HEK293 (cell line): Measurements from ENCODE around the gene CLEC16A.

Source experiments
- CTCF ChIA-PET: fragments of 350-600 bp; formaldehyde crosslinking; extraction: SDS; loops from one replicate; lab custom pipeline; 2021; ENCODE audit warnings: antibody characterized with exemption; lab: Yijun Ruan, JAX
- POLR2A ChIA-PET: fragments of 300-600 bp; formaldehyde crosslinking; extraction: SDS; loops from one replicate; lab custom pipeline; 2020; ENCODE audit warnings: antibody characterized with exemption, inconsistent platforms; lab: Yijun Ruan, JAX
- H3K27ac ChIP-seq: fragments of 200-500 bp; sonication (Bioruptor generic); 2 replicates; pipeline ENCODE4 v1.5.1; 2014; ENCODE audit warnings: low read depth, low read length, control low read depth, inconsistent platforms; ENCODE audit errors: extremely low read depth
- H3K36me3 ChIP-seq, 2 experiments: fragments of 200-500 bp in 1 of 2; sonication (Bioruptor generic) in 1 of 2; 1 replicate in 1 of 2; 2 replicates in 1 of 2; pipeline ENCODE4 v1.5.1; 2014 to 2017; ENCODE audit warnings: inconsistent platforms in 2 of 2, low read length in 2 of 2; ENCODE audit not compliant: control insufficient read depth in 2 of 2, insufficient read depth in 1 of 2
- H3K4me1 ChIP-seq: fragments of 200-500 bp; sonication (Bioruptor generic); 2 replicates; pipeline ENCODE4 v1.5.1; 2014; ENCODE audit warnings: mild to moderate bottlenecking, low read length, inconsistent platforms; ENCODE audit not compliant: control insufficient read depth, insufficient read depth
- H3K4me3 ChIP-seq: 2 replicates; pipeline ENCODE4 v1.5.1; 2011; ENCODE audit warnings: low read depth, mild to moderate bottlenecking, control low read depth, low read length, moderate library complexity
- H3K9me3 ChIP-seq: fragments of 200-500 bp; sonication (Bioruptor generic); 2 replicates; pipeline ENCODE4 v1.5.1; 2014; ENCODE audit warnings: low read depth, low read length, inconsistent platforms; ENCODE audit not compliant: control insufficient read depth, insufficient read depth
- HOXC10 ChIP-seq: sonication (generic); formaldehyde crosslinking; IDR thresholded peaks from 2 replicates; pipeline ENCODE4 v1.8.1; 2023; ENCODE audit warnings: mild to moderate bottlenecking, missing genetic modification reagents
- KLF1 ChIP-seq: fragments of 450-650 bp; formaldehyde crosslinking; IDR thresholded peaks from 2 replicates; pipeline ENCODE4 v1.5.1; 2016; ENCODE audit warnings: missing biosample characterization, missing genetic modification characterization
- OSR2 ChIP-seq: fragments of 450-650 bp; formaldehyde crosslinking; IDR thresholded peaks from 2 replicates; pipeline ENCODE4 v1.5.1; 2016; ENCODE audit warnings: missing biosample characterization, missing genetic modification characterization
- PRDM10 ChIP-seq: fragments of 450-650 bp; formaldehyde crosslinking; IDR thresholded peaks from 2 replicates; pipeline ENCODE4 v1.5.1; 2016; ENCODE audit warnings: missing biosample characterization, missing genetic modification characterization
- SCRT1 ChIP-seq: fragments of 450-650 bp; formaldehyde crosslinking; IDR thresholded peaks from 2 replicates; pipeline ENCODE4 v1.5.1; 2016; ENCODE audit warnings: missing biosample characterization, missing genetic modification characterization, borderline replicate concordance
- SP3 ChIP-seq: fragments of 450-650 bp; formaldehyde crosslinking; IDR thresholded peaks from 2 replicates; pipeline ENCODE4 v1.5.1; 2016; ENCODE audit warnings: missing biosample characterization, missing genetic modification characterization
- SP7 ChIP-seq: fragments of 450-650 bp; formaldehyde crosslinking; IDR thresholded peaks from 2 replicates; pipeline ENCODE4 v1.5.1; 2016; ENCODE audit warnings: missing biosample characterization, missing genetic modification characterization
- ZBTB17 ChIP-seq: fragments of 450-650 bp; formaldehyde crosslinking; IDR thresholded peaks from 2 replicates; pipeline ENCODE4 v1.5.1; 2016; ENCODE audit warnings: missing biosample characterization, missing genetic modification characterization
- ZBTB21 ChIP-seq: fragments of 450-650 bp; formaldehyde crosslinking; IDR thresholded peaks from 2 replicates; pipeline ENCODE4 v1.5.1; 2017; ENCODE audit warnings: missing biosample characterization, missing genetic modification characterization
- ZEB2 ChIP-seq: fragments of 450-650 bp; formaldehyde crosslinking; IDR thresholded peaks from 2 replicates; pipeline ENCODE4 v1.5.1; 2016; ENCODE audit warnings: missing biosample characterization, missing genetic modification characterization
- ZFP37 ChIP-seq: fragments of 450-650 bp; formaldehyde crosslinking; IDR thresholded peaks from 2 replicates; pipeline ENCODE4 v1.5.1; 2016; ENCODE audit warnings: missing biosample characterization, missing genetic modification characterization
- ZNF114 ChIP-seq: fragments of 450-650 bp; formaldehyde crosslinking; IDR thresholded peaks from 2 replicates; pipeline ENCODE4 v1.5.0; 2017; ENCODE audit warnings: missing biosample characterization, missing genetic modification characterization
- ZNF121 ChIP-seq: fragments of 450-650 bp; formaldehyde crosslinking; IDR thresholded peaks from 2 replicates; pipeline ENCODE4 v1.5.1; 2016; ENCODE audit warnings: missing biosample characterization, missing genetic modification characterization
- ZNF16 ChIP-seq: fragments of 450-650 bp; formaldehyde crosslinking; IDR thresholded peaks from 2 replicates; pipeline ENCODE4 v1.5.1; 2016; ENCODE audit warnings: low read depth, missing biosample characterization, missing genetic modification characterization
- ZNF202 ChIP-seq: fragments of 450-650 bp; formaldehyde crosslinking; IDR thresholded peaks from 2 replicates; pipeline ENCODE4 v1.5.1; 2016; ENCODE audit warnings: missing biosample characterization, missing genetic modification characterization, borderline replicate concordance
- ZNF214 ChIP-seq: fragments of 450-650 bp; formaldehyde crosslinking; IDR thresholded peaks from 2 replicates; pipeline ENCODE4 v1.5.1; 2017; ENCODE audit warnings: missing biosample characterization, mild to moderate bottlenecking, missing genetic modification characterization, borderline replicate concordance
- ZNF311 ChIP-seq: fragments of 450-650 bp; formaldehyde crosslinking; IDR thresholded peaks from 2 replicates; pipeline ENCODE4 v1.5.1; 2017; ENCODE audit warnings: missing biosample characterization, missing genetic modification characterization, borderline replicate concordance
- ZNF341 ChIP-seq: fragments of 450-650 bp; formaldehyde crosslinking; IDR thresholded peaks from 2 replicates; pipeline ENCODE4; 2016; ENCODE audit warnings: low read depth, missing biosample characterization, missing genetic modification characterization
- ZNF404 ChIP-seq: fragments of 450-650 bp; formaldehyde crosslinking; IDR thresholded peaks from 2 replicates; pipeline ENCODE4 v1.5.1; 2017; ENCODE audit warnings: missing biosample characterization, missing genetic modification characterization
- ZNF549 ChIP-seq: fragments of 450-650 bp; IDR thresholded peaks from 2 replicates; pipeline ENCODE4 v1.5.1; 2018; ENCODE audit warnings: missing biosample characterization, missing genetic modification characterization, mild to moderate bottlenecking, inconsistent platforms, moderate library complexity
- ZNF623 ChIP-seq: fragments of 450-650 bp; formaldehyde crosslinking; IDR thresholded peaks from 2 replicates; pipeline ENCODE4 v1.5.1; 2016; ENCODE audit warnings: missing biosample characterization, missing genetic modification characterization
- ZNF664 ChIP-seq: fragments of 450-650 bp; formaldehyde crosslinking; IDR thresholded peaks from 2 replicates; pipeline ENCODE4 v1.5.1; 2016; ENCODE audit warnings: missing biosample characterization, missing genetic modification characterization
- ZNF768 ChIP-seq: fragments of 450-650 bp; formaldehyde crosslinking; IDR thresholded peaks from 2 replicates; pipeline ENCODE4 v1.5.1; 2018; ENCODE audit warnings: missing biosample characterization, mild to moderate bottlenecking, missing genetic modification characterization
- ZNF791 ChIP-seq: fragments of 450-650 bp; formaldehyde crosslinking; IDR thresholded peaks from 2 replicates; pipeline ENCODE4 v1.5.1; 2016; ENCODE audit warnings: missing biosample characterization, missing genetic modification characterization
- ZNF792 ChIP-seq: fragments of 450-650 bp; formaldehyde crosslinking; IDR thresholded peaks from 2 replicates; pipeline ENCODE4 v1.5.1; 2016; ENCODE audit warnings: missing biosample characterization, missing genetic modification characterization

Gene CLEC16A

GRCh38 chr16:11016524-11016988 lies 72.2 kb downstream of the CLEC16A start:
- Histone ChIP-seq H3K27ac (no peak overlapping the region), H3K9me3 (no peaks in the 10 kb centered on the region), H3K4me3 (no peak overlapping the region), H3K4me1 (peaks cover 2% of the 10 kb centered on the region; the same call in 1 of the 2 replicates), H3K36me3 (peaks cover 0 to 14% of the 10 kb centered on the region in 2 experiments; a peak in 2 of 3 replicates)
- POLR2A ChIA-PET, result interaction anchor here (2.1 kb wide), 1 partner anchor 239 kb away, joined by 7 read pairs; the partner anchor contains the start of gene SOCS1
- CTCF ChIA-PET, result no interaction called here
- no peak for TF ChIP-seq ZNF404
- no peak for TF ChIP-seq ZNF202
- TF ChIP-seq ZNF768, result no peak
- TF ChIP-seq ZNF623 (tag by site-specific recombination), result no peak
- no peak for TF ChIP-seq ZNF214 (tag by site-specific recombination)

DNA sequence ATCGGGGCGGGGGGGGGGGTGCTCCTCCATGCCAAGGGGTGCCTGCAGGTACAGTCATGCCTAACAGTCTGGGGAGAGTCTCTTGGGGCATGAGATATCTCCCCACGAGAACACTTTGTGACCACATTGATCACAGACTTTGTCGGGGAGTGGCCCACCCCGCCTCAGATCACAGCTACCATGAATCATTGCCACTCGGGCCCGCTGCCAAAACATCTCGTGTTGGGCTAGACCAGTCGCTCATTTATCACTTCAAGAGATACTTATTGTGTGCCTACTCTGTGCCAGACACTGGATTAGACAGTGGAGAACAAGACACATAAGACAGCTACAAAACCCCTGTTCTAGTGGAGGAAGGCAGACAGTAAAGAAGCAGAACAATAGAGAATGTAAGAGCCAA lies 72.6 kb downstream of the CLEC16A start:
- POLR2A ChIA-PET, result interaction anchor here (2.1 kb wide), 1 partner anchor 239 kb away, joined by 7 read pairs; the partner anchor contains the start of gene SOCS1
- CTCF ChIA-PET, result no interaction called here
- H3K4me1 ChIP-seq, result peaks cover 2% of the 10 kb centered on the region; the same call in 1 of the 2 replicates
- H3K9me3 ChIP-seq, result no peaks in the 10 kb centered on the region
- peaks cover 0 to 14% of the 10 kb centered on the region in 2 experiments; a peak in 2 of 3 replicates for H3K36me3 ChIP-seq
- no peak overlapping the region for H3K4me3 ChIP-seq
- no peak overlapping the region for H3K27ac ChIP-seq
- peak; percentile 31; the same call in 1 of the 2 replicates for TF ChIP-seq OSR2 (tag by site-specific recombination)
- peak; percentile 58 for TF ChIP-seq PRDM10
- TF ChIP-seq KLF1 (tag by site-specific recombination), result peak; percentile 69
- TF ChIP-seq ZNF792 (tag by site-specific recombination), result no peak
- TF ChIP-seq ZNF114 (tag by site-specific recombination), result no peak
- peak; percentile 39; the same call in 1 of the 2 replicates for TF ChIP-seq SP7
- no peak for TF ChIP-seq ZEB2 (tag by site-specific recombination)
- no peak for TF ChIP-seq ZBTB21 (tag by site-specific recombination)
- TF ChIP-seq ZNF664, result 0 out of 2 replicates have a peak, but pooled peaks have one; percentile 29

DNA sequence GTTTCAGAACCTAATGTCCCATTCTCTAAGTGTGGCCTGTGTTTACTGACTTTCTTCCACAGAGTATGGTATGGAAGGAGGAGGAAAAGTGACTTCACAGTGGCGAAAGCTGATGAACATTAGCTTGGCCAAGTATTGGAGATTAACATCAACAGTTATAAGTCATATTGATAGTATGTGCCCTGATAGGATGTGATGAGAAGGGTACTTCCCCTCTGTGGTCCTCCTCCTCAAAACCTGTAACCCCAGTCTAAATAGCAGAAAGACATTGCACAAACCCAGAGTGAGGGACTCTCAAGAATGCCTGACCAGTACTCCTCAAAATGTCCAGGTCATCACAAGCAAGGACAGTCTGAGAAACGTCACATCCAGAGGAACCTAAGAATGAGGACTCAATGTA lies 73.1 kb downstream of the CLEC16A start:
- no peak overlapping the region for H3K27ac ChIP-seq
- TF ChIP-seq SCRT1 (tag by site-specific recombination), result no peak
- no peak for TF ChIP-seq ZNF121 (tag by site-specific recombination)
- TF ChIP-seq ZNF16 (tag by site-specific recombination), result no peak
- no peak for TF ChIP-seq SP3
- TF ChIP-seq ZNF791 (tag by site-specific recombination), result no peak
- no peak for TF ChIP-seq ZNF311 (tag by site-specific recombination)
- no peak for TF ChIP-seq ZFP37 (tag by site-specific recombination)
- no peak for TF ChIP-seq ZBTB17 (tag by site-specific recombination)
- TF ChIP-seq ZNF549 (tag by site-specific recombination), result no peak
- TF ChIP-seq ZNF341 (tag by site-specific recombination), result no peak
- no peak for TF ChIP-seq HOXC10 (CRISPR knock-in tag)
- ChIA-PET POLR2A (no interaction called here), CTCF (no interaction called here)
- H3K36me3 ChIP-seq, result peaks cover 0 to 14% of the 10 kb centered on the region in 2 experiments; a peak in 2 of 3 replicates
- no peak overlapping the region for H3K4me3 ChIP-seq
- H3K9me3 ChIP-seq, result no peaks in the 10 kb centered on the region
- peaks cover 2% of the 10 kb centered on the region; the same call in 1 of the 2 replicates for H3K4me1 ChIP-seq
